Brain microvascular endothelial cell (primary cell): ENCODE data around the gene TNC.

ENCODE experiments used
- DNase-seq: peaks from one replicate; pipeline ENCODE4 v3.0.0-alpha.2; 2020
- H3K27ac ChIP-seq: fragments of 250-450 bp; sonication (Bioruptor Pico); 2 replicates; pipeline ENCODE4 v1.5.1; 2020; ENCODE audit warnings: mild to moderate bottlenecking, moderate library complexity
- H3K27me3 ChIP-seq: fragments of 250-450 bp; sonication (Bioruptor Pico); replicated peaks from 2 replicates; pipeline ENCODE4 v1.5.1; 2020; ENCODE audit warnings: mild to moderate bottlenecking
- H3K36me3 ChIP-seq: fragments of 250-450 bp; sonication (Bioruptor Pico); replicated peaks from 2 replicates; pipeline ENCODE4 v1.5.1; 2020; ENCODE audit warnings: mild to moderate bottlenecking
- H3K4me3 ChIP-seq: 2 replicates; pipeline ENCODE4 v1.5.1; 2011; ENCODE audit warnings: low read depth, mild to moderate bottlenecking, control low read depth, low read length, moderate library complexity
- in situ Hi-C: cut with HindIII; loops from 2 replicates; pipeline ENCODE4 v1.10.0; 2017; ENCODE audit warnings: low sequenced_read_pairs, low pct_ligation_motif_present
- TF ChIP-seq, protein P1 (sequence below): IDR thresholded peaks from 2 replicates; pipeline ENCODE4 v1.5.1; 2011; ENCODE audit warnings: low read depth, mild to moderate bottlenecking, moderate library complexity, low read length, control low read depth, inconsistent platforms; ENCODE audit errors: missing control alignments

Gene TNC

DNA sequence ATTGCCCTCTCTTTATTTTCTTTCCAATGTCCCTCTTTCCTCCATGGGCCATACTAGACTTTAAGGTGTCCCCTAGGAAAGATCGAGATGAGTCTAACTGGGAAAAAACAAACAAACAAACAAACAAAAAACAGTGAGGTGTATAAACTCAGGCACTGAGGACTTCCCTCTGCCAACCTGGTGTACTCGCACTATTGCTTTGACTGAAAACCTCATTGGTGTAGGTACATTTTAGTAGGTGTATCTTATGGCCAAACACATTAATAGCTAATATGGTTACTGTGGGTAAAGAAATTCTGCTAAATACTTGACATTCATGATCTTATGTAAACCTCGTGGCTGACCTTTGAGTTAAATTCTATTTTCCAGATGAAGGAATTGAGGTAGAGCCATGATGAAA, 74.3 kb downstream of the TNC start:
- Histone ChIP-seq H3K4me3 (no peak overlapping the region), H3K27me3 (no peaks in the 10 kb centered on the region), H3K27ac (no peak overlapping the region), H3K36me3 (no peaks in the 10 kb centered on the region)
- TF ChIP-seq, protein P1, sequence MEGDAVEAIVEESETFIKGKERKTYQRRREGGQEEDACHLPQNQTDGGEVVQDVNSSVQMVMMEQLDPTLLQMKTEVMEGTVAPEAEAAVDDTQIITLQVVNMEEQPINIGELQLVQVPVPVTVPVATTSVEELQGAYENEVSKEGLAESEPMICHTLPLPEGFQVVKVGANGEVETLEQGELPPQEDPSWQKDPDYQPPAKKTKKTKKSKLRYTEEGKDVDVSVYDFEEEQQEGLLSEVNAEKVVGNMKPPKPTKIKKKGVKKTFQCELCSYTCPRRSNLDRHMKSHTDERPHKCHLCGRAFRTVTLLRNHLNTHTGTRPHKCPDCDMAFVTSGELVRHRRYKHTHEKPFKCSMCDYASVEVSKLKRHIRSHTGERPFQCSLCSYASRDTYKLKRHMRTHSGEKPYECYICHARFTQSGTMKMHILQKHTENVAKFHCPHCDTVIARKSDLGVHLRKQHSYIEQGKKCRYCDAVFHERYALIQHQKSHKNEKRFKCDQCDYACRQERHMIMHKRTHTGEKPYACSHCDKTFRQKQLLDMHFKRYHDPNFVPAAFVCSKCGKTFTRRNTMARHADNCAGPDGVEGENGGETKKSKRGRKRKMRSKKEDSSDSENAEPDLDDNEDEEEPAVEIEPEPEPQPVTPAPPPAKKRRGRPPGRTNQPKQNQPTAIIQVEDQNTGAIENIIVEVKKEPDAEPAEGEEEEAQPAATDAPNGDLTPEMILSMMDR = no peak
- DNase-seq = no peak
- in situ Hi-C loops = no loop called here

DNA sequence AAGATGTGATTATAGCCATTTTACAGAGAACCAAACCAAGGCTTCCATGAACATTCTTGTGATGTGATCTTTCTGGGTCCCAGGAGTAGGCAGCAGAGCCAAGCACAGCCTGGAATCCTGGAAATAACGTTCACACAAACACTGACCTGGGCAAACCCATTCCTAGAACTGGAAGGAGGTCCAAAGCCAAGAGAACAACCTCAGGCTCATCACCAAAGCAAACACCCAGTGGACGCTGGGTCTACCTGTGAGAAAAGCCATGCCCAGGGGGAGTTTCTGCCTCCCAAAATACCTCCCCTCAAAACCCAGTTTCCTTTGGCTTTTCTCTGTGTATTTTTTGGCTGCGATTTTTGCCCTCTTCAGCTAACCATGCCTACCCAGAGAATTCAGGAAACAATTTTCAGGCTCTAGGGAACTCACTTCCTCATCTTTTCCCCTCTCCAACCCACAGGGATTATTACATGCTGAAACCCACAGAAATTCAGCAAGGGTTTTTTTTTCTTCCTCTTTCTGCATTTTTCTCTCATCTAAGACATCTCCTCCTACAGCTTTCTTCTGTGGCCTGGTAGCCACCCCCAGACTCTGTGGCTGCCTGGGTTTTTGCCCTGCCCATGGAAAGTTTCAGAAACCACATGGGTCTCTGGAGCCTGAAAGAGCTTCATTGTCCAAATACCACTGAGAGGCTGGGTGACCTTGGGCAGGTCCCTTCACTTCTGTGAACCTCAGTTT, 75.0 kb downstream of the TNC start:
- Histone ChIP-seq H3K27ac (no peak overlapping the region), H3K27me3 (no peaks in the 10 kb centered on the region), H3K4me3 (no peak overlapping the region), H3K36me3 (no peaks in the 10 kb centered on the region)
- TF ChIP-seq, protein P1 = no peak
- in situ Hi-C loops = no loop called here
- no peak for DNase-seq

DNA sequence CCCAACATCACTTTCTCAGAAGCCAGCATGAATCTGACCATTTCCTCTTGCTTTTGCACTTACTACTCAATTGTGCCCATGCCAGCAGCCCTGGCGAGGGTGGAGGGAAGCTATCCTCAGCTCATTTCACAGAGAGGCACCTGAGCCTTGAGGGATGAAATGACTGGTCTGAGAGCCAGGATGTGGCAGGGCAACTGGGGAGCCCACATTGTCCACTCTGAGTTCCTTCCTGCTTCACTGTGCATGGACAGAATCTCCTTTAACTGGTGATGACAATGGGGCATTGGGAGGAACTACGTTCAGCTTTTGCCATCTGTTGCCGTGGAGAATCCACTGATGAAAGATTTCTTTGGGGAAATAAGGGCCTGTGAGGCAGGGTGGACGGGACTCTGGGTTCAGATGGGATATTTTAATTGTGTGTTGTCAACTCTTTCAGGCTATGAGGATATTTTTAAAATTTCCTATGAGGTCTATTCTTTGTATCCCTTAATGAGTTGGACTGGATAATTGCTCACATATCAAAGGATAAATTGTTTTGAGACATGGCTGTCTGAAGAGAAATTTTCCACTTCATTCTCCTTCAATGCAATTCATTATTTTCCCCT, 78.3 kb downstream of the TNC start:
- TF ChIP-seq, protein P1 = no peak
- no peak for DNase-seq
- Histone ChIP-seq H3K27me3 (no peaks in the 10 kb centered on the region), H3K27ac (no peak overlapping the region), H3K36me3 (no peaks in the 10 kb centered on the region), H3K4me3 (no peak overlapping the region)
- in situ Hi-C loops = no loop called here

DNA sequence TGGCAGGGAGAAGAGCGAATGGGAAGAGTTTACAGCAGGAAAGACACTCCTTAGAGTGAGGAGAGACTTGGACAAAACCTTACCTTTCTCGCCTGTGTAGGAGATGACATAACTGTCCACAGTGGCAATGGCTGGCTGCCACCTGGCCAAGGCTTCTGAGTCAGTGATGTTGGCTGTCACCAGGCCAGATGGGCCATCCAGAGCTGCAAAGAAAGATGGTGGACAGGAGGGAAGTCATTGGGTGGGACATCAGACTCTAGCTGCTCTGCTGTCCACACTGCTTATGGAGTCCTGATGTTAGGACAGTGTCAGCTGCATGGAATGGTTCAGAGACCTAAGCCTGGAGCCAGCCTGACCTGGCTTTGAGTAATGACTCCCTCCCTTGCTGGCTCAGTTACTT, 79.8 kb downstream of the TNC start:
- Histone ChIP-seq H3K27ac (no peak overlapping the region), H3K36me3 (no peaks in the 10 kb centered on the region), H3K27me3 (no peaks in the 10 kb centered on the region), H3K4me3 (no peak overlapping the region)
- DNase-seq = no peak
- TF ChIP-seq, protein P1 = no peak
- in situ Hi-C loops = no loop called here

DNA sequence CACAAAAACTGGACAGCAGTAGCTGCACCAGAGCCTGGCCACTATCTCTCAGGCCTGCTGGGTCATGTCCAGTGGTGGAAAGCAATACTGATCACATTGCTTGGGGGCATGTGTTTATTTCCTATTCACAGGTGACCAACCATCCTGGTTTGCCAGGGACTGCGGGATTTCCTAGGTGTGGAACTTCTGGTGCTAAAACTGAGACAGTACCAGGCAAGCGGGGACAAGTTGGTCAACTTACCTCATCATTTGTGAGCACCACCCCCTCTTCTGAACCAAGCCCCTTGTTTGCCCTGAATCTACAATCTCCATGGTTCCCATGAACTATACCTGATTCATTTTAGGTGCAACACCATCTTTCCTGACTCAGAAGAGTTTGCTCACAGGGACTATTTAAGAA, 81.3 kb downstream of the TNC start:
- H3K4me3 ChIP-seq = no peak overlapping the region
- in situ Hi-C loops = no loop called here
- no peaks in the 10 kb centered on the region for H3K27me3 ChIP-seq
- TF ChIP-seq, protein P1 = no peak
- H3K27ac ChIP-seq = no peak overlapping the region
- DNase-seq = no peak
- H3K36me3 ChIP-seq = no peaks in the 10 kb centered on the region
